Measurements from ENCODE around the gene SLC6A9. TPM values are rescaled to one million over a fixed set of nuclear protein-coding genes. Genes with fewer than 3 reads are reported as not detected.

Gene SLC6A9
- total RNA-seq, 3 donors from 2014 or later (not counting 1 experiment from before 2014, with no cell fraction given): 0.29 to 0.55 TPM; not detected in 1

GRCh38 chr1:43954036-43954435 lies 77.2 kb downstream of the SLC6A9 start:
- intact Hi-C loops (cut with micrococcal nuclease): no loop called here
- H3K4me1 Mint-ChIP-seq: peaks cover 11 to 24% of the 10 kb centered on the region in 2 donors
- H3K36me3 Mint-ChIP-seq: no peaks in the 10 kb centered on the region
- no peak for ATAC-seq
- 97% methylated on average over 5 of the region's 5 CpGs for WGBS (ENCODE audit: insufficient coverage)
- no peak overlapping the region for H3K4me3 ChIP-seq (ENCODE audit: low read length)
- TF ChIP-seq CTCF (IDR thresholded peaks at IDR 0.05): no peak
- no peaks in the 10 kb centered on the region for H3K9me3 Mint-ChIP-seq
- H3K4me1 ChIP-seq (ENCODE audit: control insufficient read depth, insufficient read depth, low read length): no peaks in the 10 kb centered on the region
- H3K36me3 ChIP-seq (ENCODE audit: control insufficient read depth, insufficient read depth, low read length): peaks cover 21% of the 10 kb centered on the region
- H3K4me3 Mint-ChIP-seq: no peak overlapping the region
- no peaks in the 10 kb centered on the region for H3K27me3 Mint-ChIP-seq (ENCODE audit: low read depth in 2 of 2)
- no peak overlapping the region for H3K27ac ChIP-seq (ENCODE audit: low read length)
- H3K9me3 ChIP-seq (ENCODE audit: control insufficient read depth, insufficient read depth, low read length): no peaks in the 10 kb centered on the region
- H3K27ac Mint-ChIP-seq: no peak overlapping the region
- H3K27me3 ChIP-seq (ENCODE audit: control insufficient read depth, insufficient read depth, low read length): no peaks in the 10 kb centered on the region
- DNase-seq: no peak

GRCh38 chr1:43953361-43953760 lies 77.9 kb downstream of the SLC6A9 start:
- H3K4me3 Mint-ChIP-seq: no peak overlapping the region
- Histone ChIP-seq H3K27ac (ENCODE audit: low read length) (no peak overlapping the region), H3K36me3 (ENCODE audit: control insufficient read depth, insufficient read depth, low read length) (peaks cover 18% of the 10 kb centered on the region), H3K4me1 (ENCODE audit: control insufficient read depth, insufficient read depth, low read length) (peaks cover 7% of the 10 kb centered on the region), H3K4me3 (ENCODE audit: low read length) (no peak overlapping the region), H3K27me3 (ENCODE audit: control insufficient read depth, insufficient read depth, low read length) (no peaks in the 10 kb centered on the region), H3K9me3 (ENCODE audit: control insufficient read depth, insufficient read depth, low read length) (no peaks in the 10 kb centered on the region)
- no peak overlapping the region for H3K27ac Mint-ChIP-seq
- H3K9me3 Mint-ChIP-seq: no peaks in the 10 kb centered on the region
- ATAC-seq: no peak
- H3K36me3 Mint-ChIP-seq: no peaks in the 10 kb centered on the region
- H3K4me1 Mint-ChIP-seq: peaks cover 13 to 30% of the 10 kb centered on the region in 2 donors
- intact Hi-C loops (cut with micrococcal nuclease): no loop called here
- TF ChIP-seq CTCF (IDR thresholded peaks at IDR 0.05): no peak
- DNase-seq: no peak
- no peaks in the 10 kb centered on the region for H3K27me3 Mint-ChIP-seq (ENCODE audit: low read depth in 2 of 2)
- 88% methylated on average over 3 of the region's 3 CpGs for WGBS (ENCODE audit: insufficient coverage)

GRCh38 chr1:43952731-43953346 lies 78.4 kb downstream of the SLC6A9 start:
- H3K9me3 Mint-ChIP-seq: no peaks in the 10 kb centered on the region
- Histone ChIP-seq H3K36me3 (ENCODE audit: control insufficient read depth, insufficient read depth, low read length) (peaks cover 16% of the 10 kb centered on the region), H3K27me3 (ENCODE audit: control insufficient read depth, insufficient read depth, low read length) (no peaks in the 10 kb centered on the region), H3K4me3 (ENCODE audit: low read length) (no peak overlapping the region), H3K27ac (ENCODE audit: low read length) (no peak overlapping the region), H3K4me1 (ENCODE audit: control insufficient read depth, insufficient read depth, low read length) (peaks cover 12% of the 10 kb centered on the region), H3K9me3 (ENCODE audit: control insufficient read depth, insufficient read depth, low read length) (no peaks in the 10 kb centered on the region)
- intact Hi-C loops (cut with micrococcal nuclease): no loop called here
- DNase-seq: no peak
- WGBS (ENCODE audit: insufficient coverage): 95% methylated on average over 8 of the region's 8 CpGs
- no peak for ATAC-seq
- no peak for TF ChIP-seq CTCF (IDR thresholded peaks at IDR 0.05)
- no peaks in the 10 kb centered on the region for H3K27me3 Mint-ChIP-seq (ENCODE audit: low read depth in 2 of 2)
- no peak overlapping the region for H3K4me3 Mint-ChIP-seq
- peaks cover 16 to 35% of the 10 kb centered on the region in 2 donors for H3K4me1 Mint-ChIP-seq
- H3K27ac Mint-ChIP-seq: no peak overlapping the region
- H3K36me3 Mint-ChIP-seq: no peaks in the 10 kb centered on the region
